Hepatocyte (in vitro differentiated cells): ENCODE data around the gene CD8A. TPM values are rescaled to one million over a fixed set of nuclear protein-coding genes. Genes with fewer than 3 reads are reported as not detected.

ENCODE experiments used
- DNase-seq: peaks from one replicate; pipeline ENCODE4 v3.0.0-alpha.2; 2016; ENCODE audit warnings: low spot score
- H2AFZ ChIP-seq: fragments of 200-600 bp; sonication (generic); 2 replicates; pipeline ENCODE4 v1.6.0; 2016; ENCODE audit warnings: antibody characterized with exemption, mild to moderate bottlenecking
- H3K27ac ChIP-seq: fragments of 200-600 bp; sonication (generic); 2 replicates; pipeline ENCODE4 v1.5.1; 2016; ENCODE audit warnings: mild to moderate bottlenecking
- H3K27me3 ChIP-seq: fragments of 200-600 bp; sonication (generic); 2 replicates; pipeline ENCODE4 v1.6.1; 2016
- H3K36me3 ChIP-seq: fragments of 200-600 bp; sonication (generic); replicated peaks from 2 replicates; pipeline ENCODE4 v1.5.1; 2016; ENCODE audit warnings: low read depth; ENCODE audit not compliant: insufficient read depth
- H3K4me1 ChIP-seq: fragments of 200-600 bp; sonication (generic); 2 replicates; pipeline ENCODE4 v1.5.1; 2016; ENCODE audit warnings: mild to moderate bottlenecking, moderate library complexity; ENCODE audit not compliant: insufficient read depth
- H3K4me2 ChIP-seq: fragments of 200-600 bp; sonication (generic); 2 replicates; pipeline ENCODE4 v1.6.0; 2016
- H3K4me3 ChIP-seq: fragments of 200-600 bp; sonication (generic); 2 replicates; pipeline ENCODE4 v1.5.1; 2016; ENCODE audit warnings: mild to moderate bottlenecking
- H3K79me2 ChIP-seq: fragments of 200-600 bp; sonication (generic); 2 replicates; pipeline ENCODE4 v1.6.0; 2017; ENCODE audit warnings: mild to moderate bottlenecking
- H3K9me2 ChIP-seq: fragments of 200-600 bp; sonication (generic); replicated peaks from 2 replicates; pipeline ENCODE4 v1.6.0; 2017; ENCODE audit warnings: mild to moderate bottlenecking; ENCODE audit not compliant: insufficient read depth
- H3K9me3 ChIP-seq: fragments of 200-600 bp; sonication (generic); 2 replicates; pipeline ENCODE4 v1.5.1; 2016; ENCODE audit warnings: low read depth, mild to moderate bottlenecking
- H4K20me1 ChIP-seq: fragments of 200-600 bp; sonication (generic); 2 replicates; pipeline ENCODE4 v1.6.0; 2016; ENCODE audit warnings: mild to moderate bottlenecking; ENCODE audit not compliant: insufficient read depth, poor library complexity, severe bottlenecking
- CTCF ChIP-seq: fragments of 200-600 bp; sonication (generic); IDR thresholded peaks from 2 replicates; pipeline ENCODE4 v1.5.1; 2016; ENCODE audit warnings: antibody characterized with exemption, mild to moderate bottlenecking; ENCODE audit not compliant: poor library complexity
- EZH2 ChIP-seq: fragments of 200-600 bp; sonication (generic); IDR thresholded peaks from 2 replicates; pipeline ENCODE4 v1.6.1; 2016; ENCODE audit warnings: antibody characterized with exemption, mild to moderate bottlenecking, borderline replicate concordance
- EZH2phosphoT487 ChIP-seq: fragments of 200-600 bp; sonication (generic); IDR thresholded peaks from one replicate; pipeline ENCODE4 v1.6.1; 2018; ENCODE audit warnings: antibody characterized with exemption, mild to moderate bottlenecking, low read depth, moderate library complexity; ENCODE audit not compliant: unreplicated experiment, severe bottlenecking
- WGBS: methylation state at CpG from one replicate; pipeline ENCODE4 v1.1.6; 2016; ENCODE audit warnings: low lambda C conversion rate; ENCODE audit errors: missing lambda C conversion rate; 5-methylcytosine and 5-hydroxymethylcytosine counted together
- polyA plus RNA-seq: library from polyadenylated mRNA; unstranded; fragments of >200 nt; fragmentation: Nextera tagmentation; extraction: Ambion mirVana; gene quantifications from 2 replicates; pipeline ENCODE4 v1.2.1, GENCODE V29; 2016
- total RNA-seq: library from RNA; depleted of rRNA; stranded (reverse); fragments of >200 nt; gene quantifications from 2 replicates; pipeline ENCODE4 v1.2.3, GENCODE V29; 2014

CD8A gene
- total and polyA plus RNA-seq, 2 experiments from 2014 or later: 0.33 TPM; not detected in 1

- Histone ChIP-seq H3K4me2 (no peak overlapping the region), H3K27me3 (no peaks in the 10 kb centered on the region), H3K4me3 (no peak overlapping the region), H3K9me3 (peaks cover 6% of the 10 kb centered on the region), H3K27ac (no peak overlapping the region), H2AFZ (no peak overlapping the region), H3K79me2 (peaks cover 79% of the 10 kb centered on the region), H3K4me1 (no peaks in the 10 kb centered on the region), H4K20me1 (peaks cover 13% of the 10 kb centered on the region), H3K9me2 (no peaks in the 10 kb centered on the region), H3K36me3 (no peaks in the 10 kb centered on the region)
- TF ChIP-seq EZH2phosphoT487: no peak
- no peak for TF ChIP-seq EZH2
- TF ChIP-seq CTCF: no peak
- DNase-seq: no peak
- WGBS: 100% methylated on average over 1 of the region's 1 CpG
Observed at GRCh38 chr2:86751778-86752177, 38.9 kb downstream of the CD8A start.

- Histone ChIP-seq H3K79me2 (peaks cover 90% of the 10 kb centered on the region), H4K20me1 (peaks cover 27% of the 10 kb centered on the region), H3K9me3 (peaks cover 6% of the 10 kb centered on the region), H3K36me3 (no peaks in the 10 kb centered on the region), H3K9me2 (no peaks in the 10 kb centered on the region), H3K27me3 (no peaks in the 10 kb centered on the region), H2AFZ (no peak overlapping the region), H3K4me3 (no peak overlapping the region), H3K4me1 (no peaks in the 10 kb centered on the region), H3K27ac (no peak overlapping the region), H3K4me2 (no peak overlapping the region)
- TF ChIP-seq EZH2 (no peak), EZH2phosphoT487 (no peak), CTCF (no peak)
- WGBS: 97% methylated on average over 3 of the region's 3 CpGs
- no peak for DNase-seq
Observed at GRCh38 chr2:86750240-86750839, 40.4 kb downstream of the CD8A start.

GRCh38 chr2:86747711-86748639 is 42.7 kb downstream of the CD8A start:
- no peak overlapping the region for H3K4me2 ChIP-seq
- WGBS: 95% methylated on average over 9 of the region's 9 CpGs

More at GRCh38 chr2:86747711-86748639, 42.7 kb downstream of the CD8A start:
- no peaks in the 10 kb centered on the region for H3K4me1 ChIP-seq
- H3K27me3 ChIP-seq: no peaks in the 10 kb centered on the region
- no peak overlapping the region for H2AFZ ChIP-seq
- H3K4me3 ChIP-seq: no peak overlapping the region
- H4K20me1 ChIP-seq: peaks cover 37% of the 10 kb centered on the region
- DNase-seq: peak; percentile 54
- peaks cover 6% of the 10 kb centered on the region for H3K9me3 ChIP-seq
- H3K27ac ChIP-seq: peak overlapping the region; percentile 39
- H3K79me2 ChIP-seq: peaks cover 98% of the 10 kb centered on the region
- no peaks in the 10 kb centered on the region for H3K36me3 ChIP-seq
- TF ChIP-seq EZH2phosphoT487 (no peak), CTCF (no peak), EZH2 (no peak)
- no peaks in the 10 kb centered on the region for H3K9me2 ChIP-seq
